GM04504 (cell line): ENCODE data around the gene OR51V1.
"Not testable (repeated sequence)": the region's sequence is repeated elsewhere in the genome, so short reads cannot be mapped to it uniquely, and the experiment has no call there.

Experiments
- DNase-seq: peaks from one replicate; pipeline ENCODE4 v3.0.0-alpha.2; 2012; ENCODE audit warnings: low read depth

OR51V1 gene, protein sequence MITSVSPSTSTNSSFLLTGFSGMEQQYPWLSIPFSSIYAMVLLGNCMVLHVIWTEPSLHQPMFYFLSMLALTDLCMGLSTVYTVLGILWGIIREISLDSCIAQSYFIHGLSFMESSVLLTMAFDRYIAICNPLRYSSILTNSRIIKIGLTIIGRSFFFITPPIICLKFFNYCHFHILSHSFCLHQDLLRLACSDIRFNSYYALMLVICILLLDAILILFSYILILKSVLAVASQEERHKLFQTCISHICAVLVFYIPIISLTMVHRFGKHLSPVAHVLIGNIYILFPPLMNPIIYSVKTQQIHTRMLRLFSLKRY

DNA sequence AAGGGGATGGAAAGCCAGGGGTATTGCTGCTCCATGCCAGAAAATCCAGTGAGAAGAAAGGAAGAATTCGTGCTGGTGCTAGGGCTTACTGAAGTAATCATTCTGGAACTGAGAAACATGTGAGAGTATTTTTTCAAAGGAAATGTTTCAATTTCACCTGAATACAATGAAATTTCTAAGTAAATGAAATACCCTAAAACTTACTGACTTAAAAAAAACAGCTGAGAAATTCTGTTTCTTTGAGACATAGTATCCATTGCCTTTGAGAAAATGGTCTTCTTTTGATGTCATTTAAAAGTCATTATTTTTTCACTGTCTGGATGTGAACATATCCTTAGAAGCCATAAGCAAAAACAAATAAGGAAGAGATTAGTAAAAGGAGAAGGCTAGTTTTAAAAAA, at the start of gene OR51V1:
OR51V1 (minus strand) TSS at position 101 of the 400 bp plus-strand sequence; CDS start at position 101, 0 bp downstream.
- no peak for DNase-seq

DNA sequence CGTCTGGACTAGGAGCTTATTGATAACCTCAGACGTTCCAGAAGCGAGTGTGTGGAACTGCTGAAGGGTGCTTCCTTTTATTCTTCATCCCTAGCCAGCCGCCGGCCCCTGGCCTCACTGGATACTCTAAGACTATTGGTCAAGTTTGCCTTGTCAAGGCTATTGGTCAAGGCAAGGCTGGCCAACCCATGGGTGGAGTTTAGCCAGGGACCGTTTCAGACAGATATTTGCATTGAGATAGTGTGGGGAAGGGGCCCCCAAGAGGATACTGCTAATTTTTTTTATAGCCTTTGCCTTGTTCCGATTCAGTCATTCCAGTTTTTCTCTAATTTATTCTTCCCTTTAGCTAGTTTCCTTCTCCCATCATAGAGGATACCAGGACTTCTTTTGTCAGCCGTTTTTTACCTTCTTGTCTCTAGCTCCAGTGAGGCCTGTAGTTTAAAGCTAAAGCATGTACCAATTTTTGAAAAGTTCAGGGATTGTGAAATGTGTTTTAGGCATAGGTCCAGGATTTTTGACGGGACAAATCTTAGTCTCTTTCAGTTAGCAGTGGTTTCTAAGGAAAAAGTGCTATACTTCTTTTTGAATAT, 49.4 kb upstream of the OR51V1 start, which contains the start of gene HBG1:
HBG1 (minus strand) TSS at position 51 of the 590 bp plus-strand sequence. CDS start 53 bp downstream, outside the sequence.
- not testable (repeated sequence) for DNase-seq

- not testable (repeated sequence) for DNase-seq
These were observed 48.0 kb upstream of the OR51V1 start for GRCh38 chr11:5248498-5248897.

DNA sequence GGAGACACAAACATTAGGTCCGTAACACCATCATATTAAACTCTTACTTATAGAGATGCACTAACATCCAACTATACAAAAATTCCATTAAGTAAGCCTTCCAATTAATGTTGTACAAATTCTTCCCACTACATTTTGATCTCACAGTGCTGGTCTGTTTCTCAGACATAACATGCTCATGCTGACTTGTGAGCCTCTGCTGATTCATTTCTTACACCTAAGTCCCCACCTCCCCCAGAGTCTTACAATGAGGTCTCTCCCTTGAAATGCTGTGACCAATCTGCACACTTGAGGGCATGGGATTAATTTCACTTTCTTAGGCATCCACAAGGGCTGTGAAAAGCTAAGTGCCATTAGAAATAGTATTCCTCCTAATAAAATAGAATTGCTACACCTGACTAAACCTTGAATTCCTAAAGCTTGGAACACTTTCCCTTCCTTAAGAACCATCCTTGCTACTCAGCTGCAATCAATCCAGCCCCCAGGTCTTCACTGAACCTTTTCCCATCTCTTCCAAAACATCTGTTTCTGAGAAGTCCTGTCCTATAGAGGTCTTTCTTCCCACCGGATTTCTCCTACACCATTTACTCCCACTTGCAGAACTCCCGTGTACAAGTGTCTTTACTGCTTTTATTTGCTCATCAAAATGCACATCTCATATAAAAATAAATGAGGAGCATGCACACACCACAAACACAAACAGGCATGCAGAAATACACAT, 47.1 kb upstream of the OR51V1 start:
- no peak for DNase-seq

GRCh38 chr11:5246772-5247471, 46.4 kb upstream of the OR51V1 start:
- no peak for DNase-seq

- DNase-seq, result no peak
These were observed 44.7 kb upstream of the OR51V1 start for GRCh38 chr11:5245155-5245554.

- DNase-seq, result no peak
These were observed 43.3 kb upstream of the OR51V1 start for GRCh38 chr11:5243816-5244180.

DNA sequence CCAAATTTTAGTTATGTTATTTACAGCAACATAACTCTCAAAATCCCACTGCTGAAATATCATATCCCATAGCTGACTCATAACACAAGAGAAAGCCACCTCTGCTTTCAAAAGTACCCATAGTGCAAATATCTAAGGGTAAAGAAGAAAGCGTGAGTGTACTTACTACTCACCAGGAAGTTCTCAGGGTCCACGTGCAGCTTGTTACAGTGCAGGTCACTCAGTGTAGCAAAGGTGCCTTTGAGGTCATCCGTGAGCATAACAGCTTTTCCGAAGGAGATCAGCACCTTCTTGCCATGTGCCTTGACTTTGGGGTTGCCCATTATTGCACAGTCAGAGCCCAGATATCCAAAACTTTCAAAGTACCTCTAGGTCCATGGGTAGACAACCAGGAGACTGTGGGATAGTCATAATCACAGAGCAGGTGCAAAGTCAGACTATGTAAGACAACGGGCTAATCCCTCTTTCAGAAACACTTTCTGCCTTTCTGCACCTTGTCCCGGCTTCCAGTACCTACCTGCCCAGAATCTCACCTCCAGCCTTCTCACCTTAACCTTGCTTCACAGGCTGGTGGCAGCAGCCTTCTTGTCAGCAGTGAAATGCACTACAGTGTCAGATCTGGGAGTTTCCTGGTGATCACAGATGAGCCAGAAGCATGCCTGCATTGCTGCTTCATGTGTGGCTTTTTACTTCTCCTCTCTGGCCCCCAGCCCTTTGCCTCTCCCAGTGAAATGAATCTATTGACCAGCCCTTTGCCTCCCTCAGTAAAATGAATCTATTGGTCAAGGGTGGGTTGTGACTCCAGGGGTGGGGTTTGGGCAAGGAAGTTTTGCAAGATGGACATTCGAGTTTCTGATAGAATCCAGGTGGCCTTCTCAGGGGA, 42.7 kb upstream of the OR51V1 start:
- no peak for DNase-seq

GRCh38 chr11:5242208-5242607, 41.7 kb upstream of the OR51V1 start:
- DNase-seq, result no peak

DNA sequence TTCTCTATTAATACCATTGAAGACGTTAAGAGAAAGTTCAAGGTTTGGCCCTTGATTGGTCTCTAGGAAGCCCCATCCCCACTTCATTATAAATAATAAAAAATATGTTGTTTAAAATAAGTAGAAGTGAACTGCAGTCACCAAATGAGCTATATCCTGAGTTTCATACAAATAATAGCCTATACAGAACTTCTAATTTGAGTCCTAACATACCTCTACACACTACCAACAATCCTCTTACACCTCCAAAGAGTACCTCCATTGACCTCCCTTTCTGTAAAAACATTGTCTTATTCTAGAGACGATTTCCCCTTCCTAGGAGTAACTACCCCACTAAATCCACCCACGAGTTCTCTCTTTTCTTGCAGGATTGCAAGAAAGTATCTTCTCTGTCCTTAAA, 41.0 kb upstream of the OR51V1 start:
- DNase-seq, result no peak

- DNase-seq, result no peak
These were observed 40.0 kb upstream of the OR51V1 start for GRCh38 chr11:5240458-5240857.

GRCh38 chr11:5240056-5240455, 39.6 kb upstream of the OR51V1 start:
- DNase-seq, result no peak

- DNase-seq, result no peak
These were observed 38.6 kb upstream of the OR51V1 start for GRCh38 chr11:5239046-5239445.

GRCh38 chr11:5238486-5238885, 38.0 kb upstream of the OR51V1 start:
- DNase-seq, result no peak

GRCh38 chr11:5237420-5237819, 36.9 kb upstream of the OR51V1 start:
- DNase-seq, result no peak

GRCh38 chr11:5235364-5236095, 35.0 kb upstream of the OR51V1 start:
- DNase-seq, result no peak

- DNase-seq, result no peak
These were observed 33.9 kb upstream of the OR51V1 start, which contains the start of gene HBD for GRCh38 chr11:5234381-5234834. Gene HBD (minus strand): TSS chr11:5234483. CDS start chr11:5234433, 50 bp downstream.

DNA sequence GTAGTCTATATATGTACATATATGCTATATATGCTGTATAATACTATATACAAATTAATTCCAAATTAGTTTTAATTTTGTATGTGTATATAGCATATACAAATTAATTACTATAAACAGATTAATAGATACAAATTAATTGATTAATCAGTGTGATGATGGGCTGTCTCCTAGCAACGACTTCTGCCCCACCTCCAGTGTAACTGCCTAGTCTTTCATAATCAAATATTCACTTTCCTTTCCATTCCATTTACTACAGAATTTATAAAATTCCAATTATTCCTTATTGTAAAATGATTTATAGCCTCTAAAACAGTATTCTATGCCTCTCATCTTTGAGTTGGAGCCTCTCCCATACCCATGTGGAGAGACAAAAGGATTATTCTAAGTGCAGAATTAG, 32.8 kb upstream of the OR51V1 start:
- no peak for DNase-seq

DNA sequence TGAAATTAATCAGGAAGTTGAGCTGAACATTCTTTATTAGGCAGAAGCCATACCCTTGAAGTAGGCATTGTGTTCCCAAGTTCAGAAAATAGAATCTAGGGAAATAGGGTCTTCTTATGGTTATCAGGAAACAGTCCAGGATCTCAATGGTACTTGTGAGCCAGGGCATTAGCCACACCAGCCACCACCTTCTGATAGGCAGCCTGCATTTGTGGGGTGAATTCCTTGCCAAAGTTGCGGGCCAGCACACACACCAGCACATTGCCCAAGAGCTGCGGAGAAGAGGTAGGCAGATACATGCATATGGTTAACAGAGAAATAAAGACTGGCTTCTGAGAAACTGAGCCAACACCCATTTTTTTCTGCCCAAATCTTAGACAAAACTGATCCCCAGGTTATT, 32.3 kb upstream of the OR51V1 start:
- DNase-seq, result no peak

DNA sequence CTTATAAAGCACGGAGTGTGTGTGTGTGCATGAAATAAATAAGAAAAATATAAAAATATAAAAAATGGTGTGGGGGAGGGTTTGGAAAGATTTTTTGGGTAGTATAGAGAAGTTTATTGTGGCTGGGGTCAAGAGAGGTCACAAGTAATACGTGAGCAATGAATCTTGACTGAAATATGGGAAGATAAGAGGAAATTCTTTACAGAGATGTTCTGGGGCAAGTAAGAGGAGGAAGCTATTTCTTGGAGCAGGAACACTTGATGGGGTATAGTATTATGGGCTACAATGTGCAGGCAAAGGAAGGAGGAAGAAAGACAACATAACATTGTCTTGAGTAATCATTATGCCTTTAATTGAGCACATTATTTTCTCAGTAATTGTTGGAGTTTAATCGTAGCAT, 31.7 kb upstream of the OR51V1 start:
- no peak for DNase-seq

DNA sequence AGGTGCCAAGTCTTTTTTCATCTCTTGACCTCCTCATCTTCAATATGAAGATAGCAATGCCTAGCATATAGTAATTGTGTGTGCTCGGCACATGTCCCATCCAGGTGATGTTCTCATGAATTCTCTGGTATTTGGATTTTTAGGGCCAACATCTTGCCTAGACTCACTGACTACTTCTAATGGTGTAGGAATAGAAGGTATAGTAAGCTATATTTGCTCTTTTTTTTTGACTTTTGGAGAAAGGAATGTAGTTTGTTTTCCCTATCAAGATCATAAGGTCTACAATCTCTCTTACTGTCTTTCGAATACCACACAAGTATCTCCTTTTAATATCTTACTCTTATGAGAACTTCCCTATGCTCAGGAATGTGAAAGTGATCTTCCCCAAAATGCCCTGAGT, 30.6 kb upstream of the OR51V1 start:
- DNase-seq, result no peak
